ENCODE measurements around the gene ITPR1.

ITPR1 gene

DNA sequence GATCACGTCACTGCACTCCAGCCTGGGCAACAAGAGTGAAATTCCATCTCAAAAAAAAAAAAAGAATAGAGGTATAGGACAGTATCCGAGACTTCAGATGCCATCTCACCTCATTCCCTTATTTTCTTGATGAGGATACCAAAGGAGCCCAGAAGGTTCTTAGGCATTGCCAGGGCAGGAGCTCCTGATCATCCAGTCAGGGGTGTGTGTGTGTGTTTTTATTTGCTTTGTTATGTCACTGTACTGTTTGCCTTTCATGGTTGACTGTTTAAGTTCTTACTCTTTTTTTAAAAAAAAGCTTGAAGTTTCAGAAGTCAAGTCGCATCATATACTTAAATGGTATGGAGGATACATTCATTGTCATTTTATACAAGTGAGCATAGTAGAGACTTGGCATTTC is 346.1 kb downstream of the ITPR1 start:
- no peak for DNase-seq

DNA sequence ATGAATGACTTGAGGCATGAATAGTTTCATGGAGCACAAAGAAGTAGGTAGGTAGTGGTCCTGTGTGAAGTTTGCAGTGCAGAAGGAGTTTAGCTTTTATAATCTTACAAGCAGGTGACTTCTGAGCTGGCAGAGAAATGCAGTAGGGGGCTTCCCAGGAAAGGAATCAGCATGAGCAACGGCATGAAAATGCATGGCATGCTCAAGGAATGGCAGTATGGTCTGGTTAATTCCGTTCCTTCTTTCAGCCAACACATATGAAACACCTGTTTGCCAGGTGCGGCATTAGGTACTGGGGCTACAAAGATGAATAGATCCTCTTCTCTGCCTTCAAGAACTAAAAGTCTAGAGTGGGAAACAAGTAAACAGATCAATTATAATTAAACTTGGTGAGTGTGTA is 348.1 kb downstream of the ITPR1 start:
- DNase-seq = no peak

DNA sequence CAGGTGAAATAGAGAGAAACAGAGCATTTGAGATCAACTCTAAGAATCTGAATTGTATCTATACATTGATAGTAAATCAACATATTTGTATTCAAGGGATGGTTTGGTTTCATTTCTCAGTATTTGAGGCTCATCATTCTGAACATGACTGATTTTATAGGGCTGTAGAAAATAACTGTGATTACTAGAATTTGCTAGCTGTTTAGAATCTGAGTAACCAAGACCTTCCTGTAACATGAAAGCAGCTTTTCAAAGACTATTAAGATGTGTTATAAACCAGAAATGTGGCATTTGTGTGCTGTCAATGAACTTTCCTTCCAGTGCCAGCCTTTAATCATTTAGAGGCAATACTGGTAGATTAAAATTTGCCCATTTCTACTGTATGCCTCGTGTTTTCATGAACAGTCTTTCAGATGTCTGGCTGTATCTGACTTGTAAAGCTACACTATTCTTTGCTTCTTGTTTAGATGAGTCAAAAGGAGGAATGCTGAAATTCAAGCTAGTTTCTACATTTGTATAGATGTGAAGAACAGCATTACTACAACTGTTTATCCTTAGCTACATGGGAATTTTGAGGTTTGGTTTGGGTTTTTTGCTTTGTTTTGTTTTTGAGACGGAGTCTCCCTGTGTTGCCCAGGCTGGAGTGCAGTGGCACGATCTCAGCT is 348.8 kb downstream of the ITPR1 start:
- no peak for DNase-seq

DNA sequence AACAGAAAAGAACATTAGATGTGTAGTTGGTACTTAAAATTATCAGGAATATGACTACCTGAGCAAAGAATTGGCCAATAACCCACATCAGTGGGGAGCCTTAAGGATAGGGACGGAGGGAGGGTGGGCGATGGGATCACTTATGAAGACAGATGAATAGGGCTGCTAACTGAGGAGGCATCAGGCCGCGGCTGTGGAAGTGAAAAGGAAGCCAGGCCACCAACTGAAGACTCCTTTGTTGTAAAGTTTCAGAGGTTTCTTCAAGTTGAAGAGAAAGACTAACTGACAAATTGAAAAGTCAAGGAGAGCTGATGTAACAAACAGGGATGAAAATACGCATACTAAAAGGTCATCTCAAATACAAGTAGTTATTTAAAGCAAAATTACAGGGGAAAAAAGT is 350.5 kb downstream of the ITPR1 start:
- no peak for DNase-seq

DNA sequence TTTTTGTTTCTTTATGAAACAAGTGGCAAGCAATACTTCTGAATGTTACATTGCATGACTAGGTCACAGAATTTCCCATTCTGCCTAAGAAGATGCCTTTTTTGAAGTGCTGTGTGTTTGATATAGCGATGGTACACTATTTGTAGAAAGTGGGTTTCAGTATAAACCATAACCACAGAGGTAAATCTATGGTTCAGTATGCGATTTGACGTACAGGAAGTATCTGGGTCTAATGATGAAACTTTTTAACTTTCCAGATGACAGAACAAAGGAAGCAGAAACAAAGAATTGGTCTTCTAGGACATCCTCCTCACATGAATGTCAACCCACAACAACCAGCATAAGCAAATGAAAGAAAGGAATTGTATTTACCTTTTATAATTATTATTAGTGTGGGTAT is 352.7 kb downstream of the ITPR1 start:
- no peak for DNase-seq

DNA sequence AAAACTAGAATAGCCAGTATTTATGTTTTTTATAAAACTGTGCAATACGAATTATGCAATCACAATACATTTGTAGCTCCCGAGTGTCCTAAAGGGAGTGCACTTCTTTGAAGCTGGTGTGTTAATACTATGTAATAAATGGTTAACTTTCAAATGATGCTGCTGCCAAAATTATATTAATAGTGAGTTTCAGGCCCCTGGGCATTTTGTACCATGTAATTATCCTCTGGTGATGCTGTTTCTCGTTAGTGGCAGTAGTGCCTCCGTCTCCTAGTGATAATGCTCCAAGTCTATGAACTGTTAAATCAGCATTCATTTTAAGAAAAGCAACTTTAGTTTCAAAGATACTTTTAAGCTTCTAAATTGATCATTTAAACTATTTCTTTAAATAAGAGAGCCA is 353.4 kb downstream of the ITPR1 start:
- no peak for DNase-seq

DNA sequence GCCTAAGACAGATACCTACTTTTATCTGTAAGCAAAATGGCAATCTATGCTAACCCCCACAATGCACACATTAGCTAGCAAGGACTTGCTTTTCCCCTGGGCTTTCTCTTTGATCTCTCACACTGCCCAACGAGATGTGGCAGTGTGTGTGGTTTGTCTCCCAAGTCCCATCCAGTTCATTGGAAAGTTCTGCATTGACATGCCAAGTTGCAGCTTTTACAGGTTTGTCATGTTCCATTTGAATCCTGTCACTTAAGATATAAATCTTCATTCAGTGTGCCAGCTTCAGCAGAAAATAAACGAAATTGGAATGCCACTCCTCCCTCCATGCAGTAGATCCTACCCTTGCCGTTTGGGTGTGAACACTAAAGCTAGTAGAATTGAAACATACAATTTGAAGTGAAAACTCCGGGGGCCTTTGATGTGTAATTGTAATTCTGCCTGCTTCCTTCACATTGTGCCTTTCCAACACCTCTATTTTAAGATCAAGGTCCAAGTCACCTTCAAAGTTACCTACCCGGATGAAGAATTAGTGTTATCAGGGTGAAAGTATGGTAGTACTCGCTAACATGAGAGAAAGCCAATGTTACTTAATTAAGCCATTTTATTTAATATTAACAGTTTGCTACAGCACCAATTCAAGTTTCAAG is 355.2 kb downstream of the ITPR1 start:
- no peak for DNase-seq

DNA sequence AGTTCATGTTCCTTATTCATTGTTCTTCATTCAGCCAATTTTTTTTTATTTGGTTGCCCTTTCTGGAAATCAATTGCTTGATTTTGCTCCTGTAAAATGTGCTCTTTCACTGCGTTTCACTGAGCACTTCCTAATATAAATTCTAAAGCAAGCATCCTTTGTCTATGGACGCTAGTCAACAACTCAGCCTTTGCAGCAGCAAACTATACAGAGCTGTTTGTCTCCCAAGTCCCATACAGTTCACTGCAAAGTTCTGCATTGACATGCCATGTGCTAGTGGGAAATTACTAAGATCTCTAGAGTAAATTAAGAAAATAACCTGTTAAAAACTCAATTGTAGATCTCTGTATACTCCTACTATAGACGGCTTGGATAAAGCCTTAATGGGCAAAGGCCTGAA is 356.0 kb downstream of the ITPR1 start:
- DNase-seq = no peak

DNA sequence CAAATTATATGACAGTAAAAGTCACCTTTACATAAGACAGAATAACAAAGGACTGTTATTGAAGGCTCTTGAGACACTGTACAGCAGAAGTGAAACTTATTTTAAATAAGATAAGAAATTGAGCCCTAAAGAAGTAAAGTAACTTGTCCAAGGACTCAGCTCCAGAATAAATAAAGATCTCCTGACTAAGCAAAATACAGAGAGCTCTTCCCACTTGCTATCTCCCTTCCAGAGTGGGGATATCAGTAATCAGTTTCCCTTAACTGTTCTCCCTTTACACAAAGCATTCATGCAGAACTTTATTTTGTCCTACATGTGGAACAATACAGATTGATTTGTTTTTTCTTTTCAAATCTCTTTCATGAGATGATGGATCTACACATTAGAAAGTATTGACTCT is 356.6 kb downstream of the ITPR1 start:
- DNase-seq = no peak

DNA sequence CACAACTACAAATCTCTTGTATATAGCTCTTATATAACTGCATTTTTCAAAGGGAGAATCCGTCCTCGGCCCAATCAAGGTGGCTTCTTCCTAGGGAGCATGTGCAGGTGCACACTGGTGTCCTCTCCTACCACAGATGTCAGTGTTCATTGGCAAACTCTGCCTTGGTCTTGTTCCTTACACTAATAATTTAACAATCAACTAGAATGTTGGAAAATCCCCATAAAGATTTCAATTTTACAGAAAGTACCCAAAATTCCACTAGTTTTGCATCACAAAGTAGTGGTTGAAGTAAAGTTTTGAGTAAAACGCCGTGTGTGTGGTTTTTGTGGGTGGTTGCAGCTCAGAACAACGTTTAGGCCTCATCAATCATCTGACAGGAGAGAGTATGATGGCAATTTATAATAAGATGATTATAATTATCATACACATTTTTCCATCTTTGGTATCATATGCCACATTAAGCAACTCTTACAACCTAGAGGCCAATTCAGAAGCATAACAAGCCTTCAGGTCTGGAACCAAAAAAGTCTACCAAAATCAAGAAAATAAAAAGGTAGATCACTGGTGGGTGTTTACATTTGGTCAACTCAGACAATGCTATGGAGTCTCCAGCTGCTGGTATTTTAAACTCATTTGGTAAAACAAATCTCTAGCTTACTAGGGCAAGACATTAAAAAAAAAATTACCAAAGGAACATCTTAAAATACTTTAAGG is 357.2 kb downstream of the ITPR1 start:
- no peak for DNase-seq

DNA sequence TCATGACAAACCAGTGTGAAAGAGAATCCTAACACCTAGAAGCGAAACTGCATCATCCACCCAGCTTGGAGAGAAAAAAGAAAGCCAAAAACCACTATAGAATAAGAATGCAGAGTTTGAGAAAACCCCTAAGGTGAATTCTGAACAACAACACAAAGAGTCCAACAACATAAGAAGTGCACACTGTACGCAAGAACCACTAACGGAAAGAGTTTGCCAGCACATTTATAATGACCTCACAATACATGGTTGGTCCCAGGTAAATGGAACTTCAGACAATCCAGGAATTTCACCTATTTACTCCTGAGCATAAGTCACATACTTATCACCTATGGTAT is 357.7 kb downstream of the ITPR1 start:
- no peak for DNase-seq

DNA sequence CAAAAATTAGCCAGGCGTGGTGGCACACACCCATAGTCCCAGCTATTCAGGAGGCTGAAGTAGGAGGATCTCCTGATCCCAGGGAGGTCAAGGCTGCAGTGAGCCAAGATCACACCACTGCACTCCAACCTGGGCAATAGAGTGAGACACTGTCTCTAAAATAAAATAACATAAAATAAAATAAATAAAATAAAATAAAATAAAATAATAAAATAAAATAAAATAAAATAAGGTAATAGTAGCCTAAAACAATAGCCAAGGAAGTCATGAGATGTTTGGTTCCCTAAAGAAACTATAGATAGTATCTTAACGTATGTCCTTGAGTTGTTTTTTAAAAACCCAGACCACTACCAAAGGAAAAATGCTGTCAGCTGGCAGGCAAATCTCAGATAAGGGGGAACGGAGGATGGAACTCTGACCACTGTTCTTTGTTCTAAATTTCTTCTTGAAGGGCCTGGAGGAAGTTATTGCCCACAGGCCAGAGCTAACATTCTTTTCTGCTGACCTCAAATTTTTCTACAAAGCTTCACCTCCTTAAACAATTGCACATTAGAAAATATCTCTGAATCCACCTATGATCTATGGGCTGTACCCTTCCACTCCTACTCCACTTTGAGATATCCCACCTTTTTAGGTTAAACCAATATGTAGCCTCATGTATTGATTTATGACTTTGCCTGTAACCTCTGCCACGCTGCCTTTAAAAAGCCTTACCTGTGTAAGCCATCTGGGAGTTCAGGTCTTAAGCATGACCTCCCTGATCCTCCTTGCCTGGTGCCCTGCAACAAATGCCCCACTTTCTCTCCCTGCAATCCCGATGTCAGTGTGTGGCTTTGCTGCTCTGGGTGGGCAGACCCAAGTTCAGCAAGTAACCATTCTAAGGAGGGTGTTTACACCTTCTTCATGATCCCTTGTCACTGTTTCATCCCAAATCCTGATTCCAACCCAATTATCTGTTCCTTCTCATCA is 359.9 kb downstream of the ITPR1 start:
- DNase-seq = no peak

DNA sequence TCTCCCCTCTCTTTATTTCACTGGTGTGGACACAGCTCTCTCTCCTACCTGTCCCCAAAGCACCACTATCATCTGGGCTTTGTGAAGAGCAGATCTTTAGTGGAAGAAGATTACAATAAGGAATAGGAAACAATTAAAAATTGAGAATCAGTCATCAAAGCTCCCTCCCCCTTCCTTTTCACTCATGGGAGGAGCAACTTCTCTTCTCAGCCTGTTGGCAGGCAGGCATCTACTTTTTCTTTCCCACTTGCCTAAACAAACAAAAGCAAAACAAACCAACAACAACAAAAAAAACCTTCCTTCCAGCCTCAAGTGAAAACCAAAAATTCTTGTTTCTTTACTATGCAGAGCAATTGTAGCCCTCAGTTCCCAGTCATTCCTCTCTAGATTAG is 360.6 kb downstream of the ITPR1 start:
- no peak for DNase-seq

DNA sequence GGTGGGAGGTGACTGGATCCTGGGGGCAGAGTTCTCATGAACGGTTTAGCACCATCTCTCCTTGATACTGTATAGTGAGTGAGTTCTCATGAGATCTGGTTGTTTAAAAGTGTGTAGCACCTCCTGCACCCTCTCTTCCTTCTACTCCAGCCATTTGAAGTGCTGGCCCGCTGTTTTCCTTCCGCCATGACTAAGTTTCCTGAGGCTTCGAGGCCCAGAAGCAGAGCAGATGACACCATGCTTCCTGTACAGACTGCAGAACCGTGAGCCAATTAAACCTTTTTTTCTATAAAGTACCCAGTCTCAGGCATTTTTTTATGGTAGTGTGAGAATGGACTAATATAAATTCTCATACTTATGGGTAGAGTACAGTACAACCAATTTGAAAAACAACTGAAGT is 362.5 kb downstream of the ITPR1 start:
- DNase-seq = no peak

DNA sequence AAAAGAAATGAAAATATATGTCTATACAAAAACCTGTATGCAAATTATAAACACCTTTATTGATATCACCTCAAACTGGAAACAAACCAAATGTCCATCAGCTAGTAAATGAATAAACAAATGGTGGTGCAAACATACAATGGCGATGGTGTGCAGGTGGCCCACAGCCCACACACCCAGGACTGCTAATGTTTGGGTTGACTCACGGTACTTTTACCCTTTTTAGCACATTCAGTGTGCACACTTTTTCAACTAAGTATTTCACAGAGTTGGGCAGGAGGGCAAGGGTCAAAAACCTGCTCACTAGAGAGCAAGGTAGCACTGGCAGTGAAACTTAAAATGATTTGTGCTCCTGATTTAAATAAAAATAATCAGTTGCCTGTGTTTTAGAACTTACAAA is 363.0 kb downstream of the ITPR1 start:
- no peak for DNase-seq

DNA sequence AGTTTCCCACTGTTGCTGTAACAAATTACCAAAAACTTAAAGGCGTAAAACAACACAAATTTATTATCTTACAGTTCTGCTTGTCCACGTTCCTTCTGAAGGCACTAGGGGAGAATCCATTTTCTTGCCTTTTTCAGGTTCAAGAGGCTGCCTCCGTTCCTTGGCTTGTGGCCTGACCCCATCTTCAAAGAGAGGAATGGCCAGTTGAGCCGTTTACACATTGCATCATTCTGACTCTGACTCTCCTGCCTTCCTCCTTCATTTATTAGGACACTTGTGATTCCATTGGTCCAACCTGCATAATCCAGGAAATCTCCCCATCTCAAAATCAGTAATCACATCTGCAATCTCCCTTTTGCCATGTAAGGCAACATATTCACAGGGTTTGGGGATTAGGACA is 363.4 kb downstream of the ITPR1 start:
- DNase-seq = no peak

DNA sequence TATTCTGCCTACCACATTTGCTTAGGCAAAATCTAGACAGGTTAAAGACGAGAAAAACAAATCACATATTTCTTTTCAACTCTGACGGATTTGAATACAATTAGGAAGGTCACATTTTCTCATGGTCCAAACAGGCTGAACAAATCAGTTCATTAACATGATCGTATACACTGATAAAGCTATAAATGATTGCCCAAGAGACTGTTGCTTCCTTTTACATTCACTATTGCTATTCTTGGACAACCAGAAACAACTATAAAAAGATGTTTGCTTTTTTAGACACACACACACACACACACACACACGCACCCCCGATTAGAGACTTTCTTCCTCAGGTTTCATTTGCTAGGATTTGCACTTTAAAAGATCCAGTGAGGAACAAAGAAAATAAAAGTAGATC is 363.8 kb downstream of the ITPR1 start:
- no peak for DNase-seq

DNA sequence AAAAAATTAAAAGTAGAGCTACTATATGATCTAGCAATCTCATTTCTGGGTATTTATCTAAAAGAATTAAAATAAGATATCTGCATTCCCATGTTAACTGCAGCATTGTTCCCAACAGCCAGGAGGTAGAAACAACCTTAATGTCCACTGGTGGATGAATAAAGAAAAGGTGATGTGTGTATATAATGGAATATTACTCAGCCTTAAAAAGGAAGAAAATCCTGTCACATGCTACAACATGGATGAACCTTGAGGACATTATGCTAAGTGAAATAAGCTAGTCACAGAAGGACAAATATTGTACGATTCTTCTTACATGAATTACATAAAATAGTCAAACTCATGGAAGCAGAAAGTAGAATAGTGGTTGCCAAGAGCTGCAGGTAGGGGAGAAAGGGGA is 366.6 kb downstream of the ITPR1 start:
- no peak for DNase-seq

DNA sequence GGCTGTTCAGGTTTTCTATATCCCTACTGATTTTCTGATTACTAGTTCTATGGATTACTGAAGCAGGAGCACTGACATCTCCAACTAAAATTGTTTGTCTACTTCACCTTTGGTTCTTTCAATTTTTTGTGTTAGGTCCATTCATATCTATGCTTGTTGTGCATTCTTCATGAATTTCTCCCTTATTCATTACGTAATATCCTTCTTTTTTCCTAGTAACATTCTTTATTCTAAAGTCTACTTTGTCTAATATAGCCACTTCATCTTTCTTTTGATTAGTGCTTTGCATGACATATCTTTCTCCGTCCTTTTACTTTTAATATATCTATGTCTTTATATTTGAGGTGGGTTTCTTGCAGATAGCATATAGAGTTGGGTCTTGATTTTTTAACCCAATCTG is 369.8 kb downstream of the ITPR1 start:
- DNase-seq = no peak

DNA sequence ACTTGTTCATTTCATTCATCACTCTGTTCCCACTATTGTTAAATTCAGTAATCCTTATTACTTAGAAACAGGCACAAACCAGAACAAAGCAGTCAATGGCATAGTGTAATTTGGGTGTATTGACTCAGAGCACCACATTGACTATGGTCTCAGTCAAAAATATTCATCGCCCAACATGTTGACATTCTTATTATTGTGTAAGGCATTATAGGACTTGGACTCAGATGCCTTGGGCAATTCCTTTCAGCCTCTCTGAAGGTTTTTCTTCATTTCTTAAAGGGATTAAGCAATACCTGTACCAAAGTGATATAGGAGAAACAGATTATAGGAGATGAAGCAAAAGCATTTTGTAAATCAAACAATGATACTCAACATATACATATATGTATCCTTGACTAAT is 371.4 kb downstream of the ITPR1 start:
- DNase-seq = no peak

DNA sequence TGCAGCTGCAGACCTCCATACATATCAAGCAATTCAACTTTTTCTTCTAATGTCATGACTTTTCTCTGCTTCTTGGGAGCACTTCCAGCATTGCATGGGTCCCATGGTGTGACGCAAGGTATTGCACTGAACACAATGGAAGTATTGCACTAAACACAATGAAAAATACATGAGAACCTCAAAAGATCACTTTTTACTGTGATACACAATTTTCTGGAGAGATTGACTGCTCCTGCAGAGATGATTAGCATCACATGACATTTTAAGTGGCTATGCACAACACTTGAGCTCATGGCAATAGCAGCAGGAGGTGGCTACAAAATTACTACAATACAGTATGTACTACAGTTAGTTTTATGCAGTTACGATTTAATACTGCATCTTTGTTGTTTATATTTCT is 372.6 kb downstream of the ITPR1 start:
- no peak for DNase-seq

DNA sequence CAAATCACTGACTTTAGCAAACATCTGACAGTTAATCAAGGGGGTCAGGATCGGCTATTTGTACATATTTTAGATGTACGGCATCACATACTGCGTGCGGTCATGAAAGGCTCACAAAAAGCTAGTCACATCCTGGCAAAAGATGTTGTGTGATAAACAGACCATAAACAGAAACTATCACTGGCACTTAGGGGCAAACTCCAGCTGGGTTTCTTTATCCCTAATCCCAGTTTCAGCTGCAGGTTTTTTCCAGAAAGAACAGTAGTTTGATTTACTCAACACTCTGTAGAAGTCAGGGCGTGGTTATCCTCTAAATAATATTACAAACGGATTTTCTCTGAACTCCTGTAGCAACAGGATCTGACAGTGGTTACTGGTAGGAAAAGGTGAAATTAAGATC is 373.7 kb downstream of the ITPR1 start:
- DNase-seq = no peak

DNA sequence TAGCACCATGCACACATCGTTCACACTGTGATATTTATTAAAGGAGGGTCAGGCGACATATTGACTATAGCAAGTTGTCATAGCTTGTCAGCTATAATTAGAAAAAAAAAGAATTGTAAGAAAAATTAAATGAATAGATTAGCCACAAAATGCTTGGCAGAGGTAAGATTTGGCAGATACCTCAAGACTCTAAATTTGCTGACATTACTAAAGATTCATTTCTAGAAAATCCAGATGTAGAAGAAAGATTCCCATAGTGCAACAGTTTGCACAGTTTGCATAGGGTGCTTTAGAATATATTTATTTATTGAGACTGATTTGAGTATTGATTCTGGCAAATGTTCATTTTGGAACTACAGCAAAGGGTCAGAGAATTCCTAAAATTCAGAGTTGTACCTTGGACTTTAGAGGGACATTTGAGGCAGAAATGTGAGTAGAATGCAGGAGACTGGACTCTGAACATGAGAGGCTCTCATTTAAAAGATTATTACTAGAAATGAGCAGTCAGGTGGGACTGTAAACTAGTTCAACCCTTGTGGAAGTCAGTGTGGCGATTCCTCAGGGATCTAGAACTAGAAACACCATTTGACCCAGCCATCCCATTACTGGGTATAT is 384.1 kb downstream of the ITPR1 start:
- DNase-seq = no peak

Measured in SHP77 (cell line).